Measurements from ENCODE around the gene VAV3. TPM values are rescaled to one million over a fixed set of nuclear protein-coding genes. Genes with fewer than 3 reads are reported as not detected.

The VAV3 gene
- total and polyA plus RNA-seq, 2 of the 8 experiments (the other 6 are each of a cell fraction or from before 2014, with no cell fraction given), result 2.9 to 7.9 TPM

- Histone ChIP-seq H2BK20ac (ENCODE audit: low read length) (no peak overlapping the region), H4K20me1 (replicated peaks in 1 of 2; ENCODE audit: control insufficient read depth in 1 of 2, insufficient read depth in 2 of 2, low read length in 2 of 2) (peaks cover 0 to 2% of the 10 kb centered on the region in 2 experiments), H3K27ac (ENCODE audit: low read depth, low read length) (no peak overlapping the region; the same call in 1 of the 2 replicates), H3K56ac (replicated peaks; ENCODE audit: insufficient read length, low read depth, low read length) (peak overlapping the region; percentile 62), H2BK5ac (ENCODE audit: low read depth, low read length) (no peak overlapping the region; the same call in 1 of the 2 replicates), H3K18ac (ENCODE audit: extremely low read depth, low read length) (peak overlapping the region; percentile 78), H3K4me3 (ENCODE audit: extremely low read depth in 1 of 4, insufficient read depth in 2 of 4, low read depth in 3 of 4, low read length in 4 of 4) (peak overlapping the region; percentile 75 to 88 (median 82)), H3K4ac (replicated peaks; ENCODE audit: insufficient read length, low read depth, low read length) (peak overlapping the region; percentile 19), H2AFZ (ENCODE audit: low read length) (peak overlapping the region; percentile 99), H4K5ac (ENCODE audit: insufficient read length, low read depth, low read length) (no peak overlapping the region), H3K23ac (ENCODE audit: insufficient read length) (no peak overlapping the region), H3K79me2 (ENCODE audit: control insufficient read depth in 1 of 2, insufficient read depth in 2 of 2, low read length in 2 of 2) (peaks cover 0 to 10% of the 10 kb centered on the region in 2 experiments; a peak in 1 of 4 replicates), H2BK15ac (ENCODE audit: low read length) (no peak overlapping the region), H3K79me1 (ENCODE audit: low read depth, low read length) (no peaks in the 10 kb centered on the region), H2AK5ac (ENCODE audit: low read depth, low read length) (no peak overlapping the region; the same call in 1 of the 2 replicates), H3K9ac (replicated peaks in 1 of 4; ENCODE audit: extremely low read depth in 1 of 4, low read depth in 3 of 4, low read length in 3 of 4) (peak overlapping the region; percentile 51 to 73 (median 66); a peak in 6 of 7 replicates), H3K9me3 (ENCODE audit: insufficient read depth in 2 of 2, low read depth in 1 of 2, low read length in 1 of 2) (no peaks in the 10 kb centered on the region), H3K14ac (ENCODE audit: insufficient read length) (no peak overlapping the region), H4K91ac (replicated peaks; ENCODE audit: insufficient read length, low read length) (no peak overlapping the region), H3K4me2 (ENCODE audit: insufficient read depth in 1 of 2, low read depth in 2 of 2, low read length in 2 of 2) (peak overlapping the region; percentile 93 to 99), H3K23me2 (ENCODE audit: low read depth, low read length) (peaks cover 14% of the 10 kb centered on the region), H3K27me3 (replicated peaks in 1 of 4; ENCODE audit: control insufficient read depth in 3 of 4, extremely low read depth in 1 of 4, insufficient read depth in 3 of 4, low read length in 3 of 4) (peaks cover 0 to 16% (median 9%) of the 10 kb centered on the region in 4 experiments; a peak in 6 of 7 replicates), H3K36me3 (ENCODE audit: control insufficient read depth in 2 of 4, insufficient read depth in 4 of 4, low read length in 3 of 4) (no peaks in the 10 kb centered on the region), H2BK12ac (ENCODE audit: low read depth, low read length) (peak overlapping the region; percentile 92), H3K4me1 (replicated peaks in 1 of 4; ENCODE audit: control insufficient read depth in 3 of 4, insufficient read depth in 4 of 4, low read length in 3 of 4) (peaks cover 0 to 6% (median 0%) of the 10 kb centered on the region in 4 experiments; a peak in 1 of 7 replicates), H2BK120ac (replicated peaks; ENCODE audit: low read depth, low read length) (no peak overlapping the region), H4K8ac (ENCODE audit: extremely low read depth, insufficient read depth, low read length) (peak overlapping the region; percentile 39; the same call in 1 of the 2 replicates)
- CTCF ChIA-PET (ENCODE audit: partially characterized antibody), result interaction anchor here (0.8 to 2.2 kb wide), 11 partner anchors 19 to 206 kb away, joined by 3 to 11 read pairs (median 4); no protein-coding TSS in a partner anchor
- POLR2A ChIA-PET (ENCODE audit: partially characterized antibody), result interaction anchor here (0.9 to 1.8 kb wide), 4 partner anchors 9 to 160 kb away, joined by 3 to 5 read pairs (median 4); no protein-coding TSS in a partner anchor
- 2% methylated on average over 46 of the region's 79 CpGs; no CpG with 5 or more reads in 1 of the 2 experiments for WGBS, 2 experiments (ENCODE audit: extremely low coverage in 1 of 2, insufficient coverage in 1 of 2, insufficient read length in 1 of 2, insufficient replicate concordance in 2 of 2, low coverage in 1 of 2, low lambda C conversion rate in 2 of 2, missing lambda C conversion rate in 1 of 2)
- FAIRE-seq (no peak), DNase-seq (ENCODE audit: low read depth in 1 of 2, low spot score in 2 of 2) (peak in 1 of 2 experiments; percentile 77)
- TF ChIP-seq TCF12 (IDR thresholded peaks at IDR 0.05; ENCODE audit: low read depth, low read length) (no peak), RAD21 (IDR thresholded peaks at IDR 0.05 in 1 of 2, conservative IDR thresholded peaks at IDR 0.05 in 1 of 2; ENCODE audit: low read depth in 2 of 2, low read length in 2 of 2) (no peak), POLR2AphosphoS5 (IDR thresholded peaks at IDR 0.05; ENCODE audit: low read depth, low read length) (0 out of 2 replicates have a peak, but pooled peaks have one; percentile 19), KDM5A (IDR thresholded peaks at IDR 0.05; ENCODE audit: low read length) (no peak), USF2 (IDR thresholded peaks at IDR 0.05; ENCODE audit: low read length) (no peak), MAFK (IDR thresholded peaks at IDR 0.05; ENCODE audit: low read depth, low read length) (no peak), CTCF (IDR thresholded peaks at IDR 0.05; ENCODE audit: control extremely low read depth in 1 of 3, insufficient read depth in 1 of 3, low read depth in 1 of 3, low read length in 3 of 3) (no peak)
Observed at GRCh38 chr1:107964336-107965109, 457 bp downstream of the VAV3 start.
